8988T (cell line): ENCODE data around the gene CACNA1C.

Experiments used
- DNase-seq: peaks from one replicate; pipeline ENCODE4 v3.0.0; 2011

Gene CACNA1C

DNA sequence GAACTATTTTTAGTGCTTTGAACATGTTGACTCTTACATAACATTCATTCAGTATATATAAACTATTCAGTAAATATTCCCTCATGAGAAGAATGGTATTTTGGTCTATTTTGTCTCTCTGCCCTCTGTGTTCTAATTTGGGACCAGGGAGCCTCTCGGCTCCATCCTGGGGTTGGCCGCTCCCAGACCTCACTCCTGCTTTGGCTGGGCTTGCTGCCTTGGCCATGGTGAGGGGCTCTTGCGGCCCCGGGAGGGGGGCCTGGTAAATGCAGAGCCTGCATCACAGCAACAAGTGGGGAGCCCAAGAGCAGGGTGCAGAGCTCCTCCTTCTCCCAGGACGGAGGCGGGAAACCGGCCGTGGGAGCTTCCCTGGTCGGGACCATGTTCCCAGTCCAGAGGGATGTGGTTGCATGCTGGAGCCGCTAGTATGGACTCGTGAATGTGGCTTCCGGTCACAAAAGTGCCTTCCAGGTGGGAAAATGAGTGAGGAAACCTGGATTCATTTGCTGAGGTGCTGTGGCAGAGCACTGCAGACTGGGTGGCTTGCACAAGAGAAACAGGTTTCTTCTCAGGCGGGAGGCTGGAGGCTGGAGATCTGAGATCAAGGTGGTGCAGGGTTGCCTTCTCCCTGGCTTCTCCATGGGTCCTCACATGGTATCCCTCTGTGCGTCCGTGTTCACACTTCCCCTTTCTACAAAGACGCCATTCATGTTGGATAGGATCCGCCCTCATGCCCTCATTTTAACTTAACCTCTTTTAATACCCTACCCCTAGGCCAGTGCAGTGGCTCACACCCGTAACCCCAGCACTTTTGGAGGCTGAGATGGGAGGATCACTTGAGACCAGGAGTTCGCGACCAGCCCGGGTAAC lies 250.2 kb downstream of the CACNA1C start:
- no peak for DNase-seq

DNA sequence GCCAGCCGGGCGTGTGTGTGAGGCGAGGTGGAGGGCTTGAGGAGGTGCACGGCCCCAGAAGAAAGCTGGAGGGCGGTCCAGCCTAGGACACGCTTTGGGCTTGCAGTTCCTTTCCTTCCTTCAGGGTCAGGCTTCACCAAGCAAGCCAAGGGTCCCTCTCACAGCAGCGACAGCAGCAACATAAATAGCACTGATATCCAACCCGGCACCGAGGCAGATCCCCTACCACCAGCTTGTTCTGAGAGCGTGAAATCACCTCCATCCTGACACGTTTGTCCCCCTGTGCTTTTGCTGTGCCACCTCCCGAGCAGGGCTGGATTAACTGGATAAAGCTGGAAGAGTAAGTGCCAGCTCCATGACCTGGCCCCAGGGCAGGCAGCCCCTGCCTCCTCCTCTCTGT lies 251.4 kb downstream of the CACNA1C start:
- DNase-seq = no peak

DNA sequence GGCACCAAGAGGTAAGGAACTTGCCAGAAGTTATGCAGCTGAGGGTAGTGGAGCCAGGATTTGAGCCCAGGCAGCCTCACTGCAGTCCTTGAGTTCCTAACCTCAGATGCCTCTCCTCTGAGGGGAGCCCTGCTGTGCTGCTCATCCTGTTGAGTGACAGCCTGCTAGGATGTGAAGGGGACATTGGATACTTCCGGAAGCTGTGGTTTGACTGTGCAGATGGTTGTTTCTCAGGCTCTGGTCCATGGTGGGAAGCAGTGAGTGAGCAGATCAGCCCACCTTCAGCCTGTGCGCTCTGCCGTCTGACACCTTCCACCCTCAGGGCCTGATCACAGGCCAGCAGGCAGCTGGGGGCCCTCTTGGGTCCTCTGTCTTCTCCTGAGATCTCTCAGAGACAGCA lies 253.2 kb downstream of the CACNA1C start:
- no peak for DNase-seq

DNA sequence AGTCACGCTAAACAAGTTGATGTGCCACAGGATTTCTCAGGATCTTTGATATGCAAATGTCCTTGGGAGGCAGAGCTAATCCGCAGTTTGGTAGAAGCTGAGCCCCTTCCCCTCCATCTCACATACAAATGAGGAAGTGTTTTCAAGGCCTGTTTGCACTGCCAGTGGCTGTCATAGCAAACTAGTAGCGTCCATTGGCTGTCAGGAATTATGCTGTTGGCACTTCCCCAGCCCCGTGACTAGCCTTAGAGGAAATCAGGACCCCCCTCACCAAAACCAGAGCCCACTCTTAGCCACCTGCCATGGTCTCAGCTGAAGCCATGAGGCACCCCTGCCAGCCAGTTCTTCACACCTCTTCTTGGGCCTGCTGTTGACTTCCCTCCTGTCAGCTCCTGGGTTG lies 253.9 kb downstream of the CACNA1C start:
- no peak for DNase-seq

DNA sequence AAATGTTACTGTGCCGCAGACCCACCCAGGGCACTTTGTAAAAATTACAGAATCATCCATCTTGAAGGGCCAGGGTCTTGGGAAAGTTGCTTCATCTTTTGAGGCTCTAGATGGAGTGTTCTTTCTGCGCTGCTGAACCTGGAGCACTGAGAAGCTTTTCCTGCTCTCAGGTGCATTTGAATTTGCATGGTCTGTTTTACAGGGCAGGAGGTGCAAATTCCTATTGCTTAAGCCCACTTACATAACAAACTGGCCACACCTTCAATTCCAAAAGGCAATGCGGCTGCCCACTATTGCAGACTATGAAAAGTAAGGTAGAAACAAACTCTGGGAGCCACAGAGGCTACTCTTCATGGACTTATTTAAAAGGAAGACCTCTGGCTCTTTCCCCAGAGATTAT lies 254.8 kb downstream of the CACNA1C start:
- no peak for DNase-seq

DNA sequence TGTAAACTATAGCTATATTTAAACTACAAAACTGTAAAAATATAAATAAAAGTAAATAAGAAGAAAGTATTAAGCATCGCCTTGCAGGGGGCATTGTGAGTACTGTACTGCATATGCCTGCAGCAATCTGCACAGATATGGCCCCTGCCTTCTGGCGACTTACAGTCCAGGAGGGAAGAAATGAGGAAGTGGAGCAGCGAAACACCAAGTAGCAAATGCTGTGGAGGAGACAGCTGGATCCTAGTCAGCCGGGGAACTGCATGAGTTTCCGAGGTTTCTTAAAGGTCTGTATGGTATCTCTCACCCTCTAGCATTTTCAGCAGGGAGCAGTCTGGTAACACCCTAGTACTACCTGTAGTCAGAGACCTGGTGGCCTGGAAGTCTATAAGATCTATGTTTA lies 256.9 kb downstream of the CACNA1C start:
- no peak for DNase-seq

DNA sequence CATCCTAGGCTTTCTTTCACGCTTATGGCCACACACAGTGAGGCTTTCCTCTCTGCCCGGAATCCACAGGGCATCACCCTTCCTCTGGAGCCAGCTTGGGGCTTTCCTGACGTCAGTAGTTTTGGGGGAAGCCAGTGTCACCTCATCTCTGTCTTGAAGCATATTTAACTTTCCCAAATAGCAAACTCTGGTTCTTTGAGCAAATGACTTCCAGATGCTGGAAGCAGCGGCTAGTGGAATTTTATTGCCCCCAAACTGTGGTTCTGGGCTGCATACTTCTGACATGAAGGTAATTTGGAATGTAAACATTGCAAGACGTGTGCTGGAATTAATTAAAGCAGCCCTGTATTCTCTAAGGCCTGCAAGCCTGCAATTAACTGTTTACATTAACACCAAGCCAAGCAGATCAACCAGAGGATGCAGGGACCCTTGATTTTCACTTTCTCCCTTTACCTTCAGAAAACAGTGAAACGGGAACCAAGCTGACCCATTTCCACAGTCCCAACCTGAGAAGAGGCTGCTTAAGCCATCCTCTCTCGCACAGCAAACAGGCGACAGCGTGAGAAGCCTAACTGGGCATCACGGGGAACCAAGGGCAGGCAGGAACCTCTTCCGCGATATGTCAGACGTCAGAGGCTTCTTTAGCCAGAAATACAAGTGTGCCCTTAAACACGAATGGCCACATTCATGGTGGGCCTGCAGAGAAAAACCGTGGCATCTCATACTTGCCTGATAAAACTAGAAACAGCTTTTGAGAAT lies 258.4 kb downstream of the CACNA1C start:
- no peak for DNase-seq

DNA sequence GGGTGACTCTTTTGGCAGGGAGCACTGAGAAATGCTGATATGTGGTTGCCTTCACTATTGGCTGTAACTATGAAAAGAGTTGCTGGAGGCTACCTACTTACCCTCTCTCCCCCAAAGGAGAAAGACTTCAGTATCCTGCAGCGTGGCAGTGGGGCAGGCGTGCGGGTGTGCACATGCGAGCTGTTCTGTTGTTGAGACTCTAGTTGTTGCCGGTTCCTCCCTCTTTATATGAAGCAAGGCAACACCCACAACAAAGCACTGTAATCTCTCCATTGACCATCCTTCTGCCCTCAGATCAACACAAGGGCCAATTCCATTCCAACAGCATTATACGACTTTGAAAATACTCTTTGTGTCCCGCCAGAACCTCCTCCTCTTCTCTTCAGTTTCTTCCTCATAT lies 259.4 kb downstream of the CACNA1C start:
- DNase-seq = no peak

DNA sequence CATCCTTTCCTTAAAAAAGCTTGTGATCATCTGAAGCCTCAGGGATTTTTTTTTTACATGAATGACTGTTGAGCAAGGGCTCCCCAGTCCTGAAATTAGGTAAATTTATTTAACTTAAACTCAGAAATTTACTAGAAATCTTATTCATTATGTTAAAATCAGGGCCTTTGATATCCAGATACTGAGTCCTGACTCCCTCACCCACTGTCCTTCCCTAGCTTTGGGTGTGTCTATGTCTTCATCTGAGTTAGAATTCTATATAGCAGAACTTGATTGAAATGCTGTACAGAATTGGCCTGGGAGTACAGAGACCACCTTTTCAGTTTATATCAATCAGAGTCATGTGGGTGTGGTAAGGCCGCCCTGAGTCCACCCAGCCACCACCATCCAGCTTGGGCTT lies 260.0 kb downstream of the CACNA1C start:
- DNase-seq = no peak

DNA sequence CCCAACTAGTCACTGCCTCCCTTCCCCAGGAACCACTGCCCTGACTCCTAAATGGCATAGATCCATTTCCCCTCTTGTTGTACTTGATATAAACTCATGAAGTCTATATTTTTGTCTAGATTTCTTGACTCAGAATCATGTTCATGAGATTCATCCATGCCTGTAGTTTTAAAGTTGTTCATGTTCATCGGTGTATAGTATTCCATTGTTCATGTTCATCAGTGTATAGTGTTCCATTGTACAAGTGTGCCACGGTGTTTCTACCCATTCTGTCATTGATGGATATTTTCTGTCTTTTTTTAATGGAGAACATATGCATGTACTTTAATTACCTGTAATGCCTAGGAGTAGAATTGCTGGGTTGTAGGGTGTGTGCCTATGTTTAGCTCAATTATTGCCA lies 261.7 kb downstream of the CACNA1C start:
- DNase-seq = no peak

DNA sequence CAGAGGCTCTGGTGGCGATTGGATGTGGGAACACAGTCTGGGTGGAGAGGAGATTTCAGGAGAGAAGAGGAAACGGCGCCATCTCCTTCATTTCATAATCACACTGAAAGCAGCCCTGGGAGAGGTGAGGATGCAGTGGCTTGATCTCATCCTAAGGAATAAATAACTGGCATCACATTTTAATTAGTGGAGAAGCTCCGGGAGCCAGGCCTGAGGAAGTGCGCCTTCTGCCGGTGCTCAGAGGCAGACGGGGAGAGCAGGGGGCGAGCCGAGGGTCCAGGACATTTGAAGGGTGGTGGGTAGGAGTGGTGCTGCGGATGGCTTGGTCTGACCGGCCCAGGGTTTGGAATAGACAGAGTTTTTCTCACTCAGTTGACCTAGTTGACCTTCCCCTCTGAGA lies 265.0 kb downstream of the CACNA1C start:
- DNase-seq = no peak

DNA sequence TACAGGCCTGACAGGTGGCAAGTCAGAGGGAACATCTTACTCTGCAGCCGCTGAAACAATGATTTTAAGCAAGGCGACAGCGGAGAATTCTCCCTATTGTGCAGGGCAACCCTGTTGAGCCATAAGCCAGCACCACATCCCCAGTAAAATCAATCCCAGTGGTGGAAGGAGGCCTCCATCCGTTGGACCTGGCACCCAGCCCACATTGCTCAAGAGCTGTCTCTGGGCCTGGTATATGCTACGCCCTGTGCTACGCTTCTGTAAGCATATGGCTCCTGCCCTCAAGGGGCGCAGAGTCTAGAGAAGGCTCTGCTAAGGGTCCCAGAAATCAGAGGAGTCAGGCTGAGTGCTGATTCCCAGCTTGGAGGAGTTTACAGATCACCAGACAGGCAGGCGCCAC lies 265.5 kb downstream of the CACNA1C start:
- no peak for DNase-seq

DNA sequence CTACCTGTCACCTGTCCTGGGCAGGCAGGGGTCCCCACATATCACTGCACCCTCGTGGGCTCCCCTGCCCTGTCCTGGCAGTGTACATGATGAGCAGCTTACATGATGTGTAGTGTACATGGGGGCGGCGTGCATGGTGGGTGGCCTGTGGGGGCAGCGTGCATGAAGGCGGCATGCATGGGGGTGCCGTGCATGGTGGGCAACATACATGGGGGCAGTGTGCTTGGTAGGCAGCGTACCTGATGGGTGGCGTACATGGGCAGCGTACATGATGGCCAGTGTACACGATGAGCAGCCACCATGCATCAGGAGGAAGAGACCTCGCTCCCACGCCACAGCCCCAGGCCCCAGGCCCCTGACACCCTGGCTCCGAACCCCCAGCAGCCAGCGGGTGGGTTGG lies 266.3 kb downstream of the CACNA1C start:
- no peak for DNase-seq

DNA sequence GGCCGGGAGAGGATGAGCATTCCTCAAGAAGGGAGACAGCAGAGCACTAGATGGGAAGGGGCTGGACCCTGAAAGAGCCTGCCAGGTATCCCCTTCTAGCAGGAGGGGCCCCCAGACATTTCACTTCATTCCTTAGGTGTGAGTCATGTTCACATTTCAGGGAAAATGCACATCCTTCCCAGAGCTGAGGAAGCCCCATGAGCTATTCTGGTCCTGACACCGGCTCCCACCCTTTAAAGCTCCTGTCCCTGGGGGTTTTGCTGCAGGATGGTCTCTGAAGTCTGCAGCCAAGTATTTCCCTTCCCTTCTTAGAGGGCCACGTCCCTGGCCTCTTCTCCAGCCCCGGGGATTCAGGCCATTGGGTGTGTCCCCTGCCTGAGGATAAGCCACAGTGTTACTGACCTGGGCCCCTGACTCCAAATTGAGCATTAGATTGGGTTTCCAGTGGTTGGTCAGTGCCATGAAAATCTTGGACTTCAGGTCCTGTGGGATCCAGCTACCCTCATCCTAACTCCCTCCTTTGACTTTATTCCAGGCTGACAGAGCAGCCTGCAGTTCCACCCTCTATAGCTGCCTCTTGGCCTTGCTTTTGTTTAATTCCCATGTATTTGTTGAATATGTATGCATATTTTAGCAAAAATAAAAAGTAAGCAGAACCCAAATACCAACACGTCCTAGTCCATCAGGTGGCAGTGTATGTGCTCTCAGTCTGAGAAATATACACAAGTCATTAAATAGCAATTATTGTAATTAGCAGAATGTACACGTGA lies 267.1 kb downstream of the CACNA1C start:
- no peak for DNase-seq

DNA sequence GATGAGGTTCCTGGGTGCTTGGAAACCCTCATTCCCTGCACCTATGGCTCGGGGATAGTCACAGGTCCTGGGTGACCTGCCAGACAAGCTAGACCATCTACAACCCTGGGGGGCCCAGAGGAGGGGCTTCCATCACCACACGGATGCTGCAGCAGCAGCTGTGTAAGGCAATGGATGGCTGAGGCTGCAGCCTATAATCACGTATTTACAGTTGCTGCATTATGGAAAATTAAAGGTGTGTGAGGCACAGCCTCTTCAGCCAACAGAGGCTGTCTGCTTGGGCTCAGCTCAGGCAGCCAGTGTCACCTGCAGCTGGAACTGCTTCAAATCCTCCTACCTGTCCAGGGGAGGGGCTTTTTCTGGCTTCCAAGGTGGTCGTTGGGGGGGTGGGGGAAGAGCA lies 268.1 kb downstream of the CACNA1C start:
- DNase-seq = no peak

DNA sequence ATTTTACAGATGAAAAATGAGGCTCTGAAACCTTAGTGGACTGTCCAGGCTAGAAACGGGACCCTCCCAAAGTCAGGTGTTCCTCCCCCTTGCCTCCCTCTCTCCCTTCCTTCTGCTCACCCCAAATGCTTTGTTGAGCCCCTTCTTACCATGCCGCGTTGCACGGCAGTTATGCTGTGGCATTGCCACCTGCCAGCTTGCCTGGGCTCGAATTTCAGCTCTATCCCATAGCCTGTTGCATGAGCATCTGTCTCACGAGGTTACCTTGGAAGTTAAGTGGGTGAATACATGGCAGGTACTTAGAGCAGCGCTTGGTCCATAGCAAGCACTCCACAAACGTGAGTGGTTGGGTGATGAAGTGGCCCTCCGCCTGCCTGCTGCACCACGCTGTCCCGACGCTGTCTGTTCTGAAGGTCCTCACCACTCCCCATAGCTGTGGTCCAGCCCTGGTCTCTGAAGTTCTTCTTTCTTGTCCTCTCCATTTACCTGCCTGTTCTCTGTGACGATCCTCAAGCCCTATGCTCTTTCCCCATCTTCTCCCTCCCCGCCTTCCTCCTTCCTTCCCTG lies 269.9 kb downstream of the CACNA1C start:
- DNase-seq = no peak

DNA sequence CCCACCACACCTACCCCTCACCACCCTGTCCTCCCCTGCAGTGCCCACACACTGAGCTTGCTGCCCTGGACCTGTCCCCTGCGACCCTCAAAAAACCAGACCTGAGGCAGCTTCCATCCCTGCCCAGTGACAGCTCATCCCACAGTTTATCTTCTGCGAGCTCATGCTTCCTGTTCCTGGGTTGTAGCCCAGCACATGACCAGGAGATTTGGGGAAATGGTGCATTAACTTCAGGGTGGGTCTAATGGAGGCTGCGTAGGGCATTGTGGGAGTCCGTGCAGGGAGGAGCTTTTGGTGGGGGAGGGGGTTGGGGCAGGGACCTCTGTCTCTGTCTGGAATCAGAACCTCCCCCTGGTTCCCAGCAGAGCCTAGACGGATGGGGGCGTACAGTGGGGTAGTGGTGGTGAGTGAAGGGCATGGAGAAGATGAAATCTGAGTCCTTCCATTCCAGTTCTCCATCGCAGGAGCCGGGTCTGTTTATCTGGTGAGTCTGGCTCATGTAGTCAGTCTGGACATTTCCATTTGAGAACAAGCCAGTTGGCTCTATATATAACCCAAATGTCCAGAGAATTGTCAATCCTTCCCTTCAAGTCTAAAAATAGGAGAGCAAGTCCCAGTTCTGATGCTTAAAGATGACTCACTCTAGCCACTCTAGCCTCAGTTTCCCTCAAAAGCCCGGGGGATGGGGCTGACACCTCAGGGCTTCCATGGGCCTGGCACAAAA lies 270.9 kb downstream of the CACNA1C start:
- DNase-seq = no peak

DNA sequence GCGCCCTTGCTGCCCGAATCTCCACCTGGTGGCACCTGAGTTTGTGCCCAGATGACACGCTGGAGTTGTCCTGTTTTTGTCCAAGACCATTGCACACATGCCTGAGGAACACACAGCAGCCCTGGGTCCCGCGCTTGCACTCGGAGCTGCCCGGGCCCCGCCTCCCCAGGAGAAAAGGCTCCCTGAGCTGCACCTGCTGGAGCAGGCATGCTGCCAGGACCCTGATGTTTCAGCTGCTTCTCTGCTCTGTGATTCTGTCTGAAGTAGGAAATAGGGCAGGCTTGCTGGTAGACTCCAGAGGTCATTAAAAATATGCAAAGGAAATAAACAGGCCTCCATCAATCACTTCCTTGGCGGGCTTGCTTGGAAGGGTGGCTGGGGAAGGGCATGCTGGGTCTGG lies 271.6 kb downstream of the CACNA1C start:
- DNase-seq = no peak

DNA sequence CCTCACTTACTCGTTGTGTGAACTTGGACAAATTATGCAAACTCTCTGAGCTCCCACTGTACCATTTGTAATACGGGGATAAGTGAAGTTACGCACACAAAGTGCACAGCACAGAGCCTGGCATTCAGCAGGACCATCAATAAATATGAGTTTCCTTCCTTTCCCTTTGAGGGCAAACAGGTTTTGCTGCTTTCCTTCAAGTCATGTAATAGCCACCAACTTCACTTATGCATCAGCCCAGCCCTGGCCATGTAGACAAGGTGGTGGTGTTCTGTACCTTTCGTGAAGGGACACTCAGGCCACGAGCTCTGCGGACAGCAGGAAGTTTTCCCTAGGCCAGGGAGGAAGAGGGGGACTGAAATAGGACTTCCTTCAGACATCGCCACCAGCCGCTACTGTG lies 272.7 kb downstream of the CACNA1C start:
- no peak for DNase-seq

DNA sequence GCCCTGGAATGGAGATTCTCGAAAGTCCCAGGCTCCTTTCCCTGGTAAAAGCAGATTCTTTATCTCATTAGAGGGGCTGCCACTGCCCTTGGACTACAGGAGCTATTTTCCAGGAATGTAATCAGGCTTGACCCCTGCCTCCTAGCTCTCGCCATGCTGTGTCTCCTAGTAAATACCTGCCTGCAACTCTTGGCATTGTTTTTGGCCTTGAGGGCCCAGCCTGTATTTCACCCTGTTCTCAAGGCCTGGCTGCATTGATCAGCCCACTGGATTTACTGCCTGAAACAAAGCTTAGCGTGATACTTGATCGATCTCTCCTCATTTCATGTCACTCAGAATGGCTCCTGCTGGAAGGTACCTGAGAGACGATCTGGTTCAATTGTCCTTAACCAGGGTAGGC lies 273.7 kb downstream of the CACNA1C start:
- DNase-seq = no peak

DNA sequence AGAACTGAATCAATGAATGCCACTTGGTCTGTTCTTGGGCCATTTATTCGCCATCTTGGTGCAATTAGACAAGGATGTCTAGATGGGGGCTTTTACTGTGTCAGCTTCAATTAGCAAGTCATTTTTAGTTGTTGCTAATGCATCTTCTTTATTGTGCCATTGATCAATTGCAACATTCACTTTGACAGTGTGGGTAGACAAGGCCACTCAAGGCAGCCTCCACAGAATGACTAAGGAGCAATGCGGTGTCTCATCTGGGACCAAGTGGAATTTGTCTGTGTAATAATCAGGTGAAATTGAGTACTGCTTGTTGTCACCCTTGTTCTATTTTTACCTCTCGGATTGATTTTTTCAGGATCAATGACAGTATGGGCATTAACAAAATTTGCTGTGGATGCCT lies 275.9 kb downstream of the CACNA1C start:
- DNase-seq = no peak

DNA sequence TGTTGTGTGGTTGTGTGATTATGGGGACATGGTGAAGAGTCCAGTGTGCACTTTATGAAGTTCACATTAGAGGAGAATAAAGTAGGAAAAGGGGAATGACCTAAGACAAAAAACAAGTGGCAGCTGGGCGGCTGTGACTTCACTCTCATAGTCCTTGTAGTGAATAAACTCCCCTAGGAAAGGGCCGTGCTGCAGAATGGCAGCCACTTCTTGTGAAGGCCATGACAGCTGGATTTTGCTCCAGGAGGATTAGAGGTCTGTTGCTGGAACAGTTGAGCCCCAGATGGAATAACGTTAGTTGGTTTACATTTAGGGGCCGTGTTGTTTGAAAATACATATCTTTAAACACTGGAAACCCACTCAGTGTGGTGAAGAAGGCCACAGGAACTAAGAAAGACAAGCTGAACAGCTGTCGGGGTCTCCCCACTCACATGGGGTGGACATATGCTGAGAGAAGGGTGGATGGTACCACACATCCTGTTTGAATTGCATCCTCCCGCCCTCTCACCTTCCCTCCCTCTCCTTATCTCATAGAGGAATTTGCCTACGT lies 276.9 kb downstream of the CACNA1C start:
- no peak for DNase-seq
